GM15510 (cell line): ENCODE results near the gene SPATA6L.
A peak's percentile ranks its signal among the peaks of the same experiment; 100 is the strongest.

ENCODE experiments used
- POLR2A ChIP-seq: IDR thresholded peaks from 3 replicates; pipeline ENCODE4 v1.6.1; 2011; ENCODE audit warnings: borderline replicate concordance; ENCODE audit not compliant: insufficient read length; ENCODE audit errors: extremely low read depth

Gene SPATA6L

GRCh38 chr9:4686112-4686511 is 19.8 kb upstream of the SPATA6L start:
- no peak for TF ChIP-seq POLR2A

DNA sequence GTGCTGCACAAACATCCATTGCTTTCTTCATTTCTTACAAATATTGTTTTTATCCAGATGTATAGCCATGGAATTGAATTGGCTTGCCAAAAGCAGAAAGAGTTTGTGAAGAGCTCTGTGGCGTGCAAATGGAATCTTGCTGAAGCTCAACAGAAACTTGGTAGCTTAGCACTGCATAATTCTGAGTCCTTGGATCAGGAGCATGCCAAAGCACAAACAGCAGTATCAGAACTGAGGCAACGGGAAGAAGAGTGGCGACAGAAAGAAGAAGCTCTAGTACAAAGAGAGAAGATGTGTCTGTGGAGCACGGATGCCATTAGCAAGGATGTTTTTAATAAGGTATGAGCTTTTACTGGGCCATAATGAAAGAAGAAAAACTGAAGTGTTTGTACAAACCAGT is 18.5 kb upstream of the SPATA6L start:
- TF ChIP-seq POLR2A = no peak

- TF ChIP-seq POLR2A = no peak
These were observed 14.5 kb upstream of the SPATA6L start for GRCh38 chr9:4680750-4681149.

GRCh38 chr9:4680173-4680525 is 13.9 kb upstream of the SPATA6L start:
- no peak for TF ChIP-seq POLR2A

DNA sequence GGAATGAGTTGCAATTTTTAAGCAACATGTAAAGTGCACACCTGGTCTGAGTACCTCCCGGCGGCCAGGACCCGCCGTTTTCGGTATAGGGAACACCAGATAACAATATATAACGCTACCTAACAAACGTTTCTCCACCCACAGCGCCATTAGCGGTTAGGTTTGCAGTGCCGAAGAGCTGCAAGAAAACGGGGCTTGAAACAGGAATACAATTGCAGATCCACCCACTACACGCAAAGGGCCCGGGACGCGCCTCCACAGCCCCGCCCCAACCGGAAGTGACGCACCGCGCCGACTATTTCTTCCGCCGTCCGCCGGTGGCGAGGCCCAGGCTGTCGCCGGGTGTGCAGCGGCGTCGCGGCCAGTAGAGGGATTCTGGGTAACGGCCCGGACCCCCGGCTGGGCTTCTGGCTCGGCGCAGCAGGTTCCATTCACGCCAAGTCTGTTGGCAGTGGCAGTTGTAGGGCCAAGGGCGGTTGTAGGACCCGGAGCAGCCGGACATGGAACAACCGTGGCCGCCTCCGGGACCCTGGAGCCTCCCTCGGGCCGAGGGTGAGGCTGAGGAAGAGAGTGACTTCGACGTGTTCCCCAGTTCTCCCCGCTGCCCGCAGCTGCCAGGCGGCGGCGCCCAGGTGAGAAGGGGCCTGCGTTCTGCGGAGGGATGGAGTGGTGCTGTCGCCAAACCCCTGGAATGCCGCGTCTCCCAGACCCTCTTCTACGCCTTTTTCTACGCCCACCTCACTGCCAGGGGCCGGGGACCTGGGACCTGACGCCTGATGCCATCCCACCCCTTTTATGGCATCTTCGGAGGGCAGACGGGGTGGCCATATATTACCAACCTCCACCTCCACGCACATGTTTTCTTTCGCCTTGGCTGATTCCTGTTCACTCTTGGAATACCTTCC is 13.2 kb upstream of the SPATA6L start, which contains the start of gene CDC37L1:
TSS of gene CDC37L1 (plus strand) at position 302 of the 905 bp plus-strand sequence. CDS start at position 501, 199 bp downstream.
- TF ChIP-seq POLR2A = peak; percentile 98

GRCh38 chr9:4678679-4679267 is 12.5 kb upstream of the SPATA6L start:
- TF ChIP-seq POLR2A = no peak

- no peak for TF ChIP-seq POLR2A
These were observed 11.1 kb upstream of the SPATA6L start for GRCh38 chr9:4677392-4677791.

DNA sequence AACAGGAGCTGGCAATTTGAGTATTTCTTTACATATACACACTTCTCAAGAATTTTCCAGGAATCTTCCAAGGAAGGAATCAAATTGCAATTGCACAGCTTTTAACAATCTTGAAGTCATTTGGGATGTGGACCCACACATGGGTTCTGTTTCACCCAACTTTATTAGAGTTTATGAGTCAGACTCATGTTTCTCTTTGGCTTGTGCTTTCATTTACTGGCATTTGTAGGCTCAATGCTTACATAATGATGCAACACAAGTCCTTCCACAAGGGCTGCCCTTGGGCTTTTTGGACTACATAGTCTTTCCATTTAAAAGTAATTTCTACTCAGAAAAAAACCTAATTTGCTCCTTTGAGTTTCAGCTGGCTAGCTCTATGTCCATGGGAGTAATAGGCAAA is 8.5 kb upstream of the SPATA6L start:
- TF ChIP-seq POLR2A = no peak

DNA sequence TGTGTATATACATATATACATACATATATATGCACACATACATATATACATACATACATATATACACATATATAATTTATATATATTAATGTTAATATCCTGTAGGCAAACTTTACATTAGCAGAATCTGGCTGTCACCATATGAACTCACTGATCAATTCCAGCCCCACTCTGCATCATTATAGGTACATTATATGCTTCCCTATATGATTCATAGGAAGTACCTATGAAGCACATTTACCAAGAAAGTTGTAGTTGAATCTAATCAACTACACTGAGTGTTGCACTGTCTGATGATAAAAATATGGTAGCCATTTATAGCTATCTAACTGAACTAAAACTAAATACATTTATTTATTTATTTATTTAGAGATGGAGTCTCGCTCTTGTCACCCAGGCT is 5.5 kb upstream of the SPATA6L start:
- TF ChIP-seq POLR2A = no peak

DNA sequence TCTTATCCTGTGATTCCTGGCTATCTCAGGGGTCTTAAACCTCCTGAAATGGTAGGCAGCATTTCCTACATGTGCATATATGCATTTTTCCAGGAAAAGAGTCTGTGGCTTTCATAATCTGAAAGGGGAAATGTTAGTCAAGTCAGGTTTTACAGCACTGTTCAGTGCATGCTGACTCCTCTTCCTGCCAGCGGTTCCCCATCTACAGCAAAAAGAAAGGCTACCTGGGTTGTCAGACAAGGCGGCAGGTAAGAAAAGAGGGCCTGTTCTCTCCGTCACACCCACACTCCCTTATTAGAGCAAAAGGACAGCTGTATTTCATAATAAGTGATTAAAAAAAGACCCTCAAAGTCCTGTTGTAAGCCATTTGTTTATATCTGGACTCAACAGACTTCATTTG is 4.3 kb upstream of the SPATA6L start:
- TF ChIP-seq POLR2A = no peak

- TF ChIP-seq POLR2A = no peak
These were observed 3.6 kb upstream of the SPATA6L start for GRCh38 chr9:4669890-4670289.

GRCh38 chr9:4668604-4669003 is 2.3 kb upstream of the SPATA6L start:
- no peak for TF ChIP-seq POLR2A

DNA sequence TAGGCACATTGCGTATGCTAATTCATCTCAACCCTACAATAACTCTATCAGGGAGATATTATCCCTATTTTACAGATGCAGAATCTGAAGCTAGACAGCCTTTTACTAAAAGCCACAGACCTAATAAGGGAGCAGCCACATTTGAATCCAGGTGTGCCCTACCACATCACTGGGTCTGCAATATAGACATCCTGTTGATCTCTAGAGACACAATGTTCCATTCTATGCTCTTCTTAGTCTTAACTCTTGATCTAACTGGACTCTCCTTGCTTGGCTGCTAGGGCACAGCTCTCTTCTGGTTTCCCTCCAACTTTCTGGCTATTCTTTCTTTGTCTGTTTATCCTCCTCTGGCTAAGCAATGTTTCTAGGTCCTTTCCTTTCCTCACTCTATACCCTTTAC is 1.4 kb upstream of the SPATA6L start:
- no peak for TF ChIP-seq POLR2A

DNA sequence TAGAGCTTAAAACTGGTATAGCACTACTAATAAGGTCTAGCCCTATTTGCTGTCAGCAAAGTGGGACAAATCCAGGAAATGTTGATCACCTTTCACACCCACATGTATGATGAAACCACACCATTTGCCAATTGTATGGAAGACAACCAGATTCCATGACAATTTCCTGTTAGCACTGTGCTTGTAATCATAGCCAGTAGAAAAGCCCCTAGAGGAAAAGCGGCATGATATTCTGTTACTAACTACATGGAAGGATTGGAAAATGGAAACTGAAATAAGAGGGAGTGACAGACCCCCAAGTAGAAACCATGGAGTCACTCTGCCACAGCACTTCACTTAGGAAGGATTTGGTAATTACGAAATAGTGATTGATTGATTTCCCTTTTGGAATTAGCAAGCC is 923 bp downstream of the SPATA6L start:
- TF ChIP-seq POLR2A = no peak

- no peak for TF ChIP-seq POLR2A
These were observed 2.3 kb downstream of the SPATA6L start for GRCh38 chr9:4663956-4664355.
